ENCODE data around the gene KAT7.
A peak's percentile ranks its signal among the peaks of the same experiment; 100 is the strongest.

The KAT7 gene

DNA sequence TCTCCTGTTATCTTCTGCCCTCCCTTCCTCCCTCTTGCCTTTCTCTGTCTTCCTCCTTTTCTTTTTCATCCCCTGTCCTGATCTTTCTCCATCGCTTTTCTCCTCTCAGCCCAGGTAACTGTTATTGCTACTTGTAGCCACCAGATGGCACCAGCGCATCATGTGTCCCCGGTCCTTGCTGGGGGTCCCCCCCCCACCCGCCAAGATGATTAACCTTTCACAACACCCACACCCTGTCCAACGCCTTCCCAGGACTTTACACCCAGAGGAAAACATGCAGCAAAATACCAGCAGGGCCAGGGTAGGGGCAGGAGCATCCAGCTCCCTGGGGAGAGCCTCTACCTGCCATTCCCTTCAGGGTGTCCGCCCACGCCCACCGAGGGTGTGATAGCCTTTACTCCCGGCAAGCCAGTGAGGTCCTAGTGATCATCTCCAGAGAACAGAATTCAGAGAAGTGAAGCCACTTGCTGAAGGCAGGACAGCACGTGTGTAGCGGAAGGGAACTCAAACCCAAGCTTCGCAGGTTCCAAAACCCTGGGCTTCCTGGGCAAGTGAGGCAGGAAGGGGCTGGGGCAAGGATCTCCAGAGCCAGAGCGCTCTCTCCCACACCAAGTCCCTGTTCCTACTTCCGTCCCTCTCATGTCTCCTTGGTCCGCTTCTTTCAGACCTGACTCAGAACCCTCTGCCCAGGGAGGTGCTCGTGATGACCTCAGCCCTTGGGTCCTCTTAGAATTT, 72.8 kb downstream of the KAT7 start:
- H3K4me1 ChIP-seq (ENCODE audit: low read depth, poor library complexity, severe bottlenecking): peaks cover 2% of the 10 kb centered on the region
- H3K79me2 ChIP-seq (ENCODE audit: insufficient read depth, low read depth): no peaks in the 10 kb centered on the region
- no peak overlapping the region for H2AFZ ChIP-seq (ENCODE audit: low read depth)
- TF ChIP-seq CTCF (conservative IDR thresholded peaks at IDR 0.05; ENCODE audit: low read depth, low read length): peak; percentile 99
- no peaks in the 10 kb centered on the region for H4K20me1 ChIP-seq (ENCODE audit: insufficient read depth)
- no peaks in the 10 kb centered on the region for H3K36me3 ChIP-seq (ENCODE audit: insufficient read depth)
- H3K27me3 ChIP-seq (ENCODE audit: insufficient read depth, low read depth): peaks cover 69% of the 10 kb centered on the region
- H3K27ac ChIP-seq: no peak overlapping the region
- H3K9ac ChIP-seq: no peak overlapping the region
- H3K4me3 ChIP-seq (IDR thresholded peaks at IDR 0.05; ENCODE audit: insufficient read depth, low read depth, low read length): no peak overlapping the region
- H3K4me2 ChIP-seq: no peak overlapping the region

- H3K4me2 ChIP-seq: no peak overlapping the region
Observed at GRCh38 chr17:49862781-49863331, 74.4 kb downstream of the KAT7 start.

DNA sequence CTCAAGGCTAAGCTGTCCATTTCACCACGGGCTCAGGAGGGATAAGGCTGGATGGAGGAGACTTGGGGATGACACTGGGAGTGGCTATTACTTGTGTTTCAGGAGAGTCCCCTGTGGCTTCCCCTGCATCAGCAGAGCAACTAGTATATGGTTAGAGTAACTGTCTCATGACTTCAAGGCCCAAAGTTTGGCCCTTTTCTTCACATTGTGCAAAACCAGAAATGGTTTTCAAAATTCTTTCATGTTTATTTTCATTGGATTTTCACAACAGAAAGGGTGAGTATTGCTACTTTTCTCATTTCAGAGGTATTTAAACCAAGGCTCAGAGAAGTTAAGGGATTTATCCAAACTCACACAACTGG, 77.5 kb downstream of the KAT7 start:
- TF ChIP-seq CTCF (conservative IDR thresholded peaks at IDR 0.05; ENCODE audit: low read depth, low read length): no peak
- Histone ChIP-seq H3K9ac (no peak overlapping the region), H3K4me2 (no peak overlapping the region)

More at GRCh38 chr17:49862781-49863331, 74.4 kb downstream of the KAT7 start:
- Histone ChIP-seq H3K9ac (no peak overlapping the region), H3K27me3 (ENCODE audit: insufficient read depth, low read depth) (peaks cover 79% of the 10 kb centered on the region), H4K20me1 (ENCODE audit: insufficient read depth) (no peaks in the 10 kb centered on the region), H3K4me3 (IDR thresholded peaks at IDR 0.05; ENCODE audit: insufficient read depth, low read depth, low read length) (no peak overlapping the region), H2AFZ (ENCODE audit: low read depth) (no peak overlapping the region), H3K4me1 (ENCODE audit: low read depth, poor library complexity, severe bottlenecking) (peaks cover 2% of the 10 kb centered on the region), H3K36me3 (ENCODE audit: insufficient read depth) (no peaks in the 10 kb centered on the region), H3K79me2 (ENCODE audit: insufficient read depth, low read depth) (no peaks in the 10 kb centered on the region), H3K27ac (no peak overlapping the region)
- no peak for TF ChIP-seq CTCF (conservative IDR thresholded peaks at IDR 0.05; ENCODE audit: low read depth, low read length)

GRCh38 chr17:49866882-49867413, 78.5 kb downstream of the KAT7 start:
- no peaks in the 10 kb centered on the region for H3K79me2 ChIP-seq (ENCODE audit: insufficient read depth, low read depth)
- H3K9ac ChIP-seq: no peak overlapping the region
- H3K4me2 ChIP-seq: no peak overlapping the region
- no peak overlapping the region for H3K4me3 ChIP-seq (IDR thresholded peaks at IDR 0.05; ENCODE audit: insufficient read depth, low read depth, low read length)
- H4K20me1 ChIP-seq (ENCODE audit: insufficient read depth): no peaks in the 10 kb centered on the region
- H3K27me3 ChIP-seq (ENCODE audit: insufficient read depth, low read depth): peaks cover 95% of the 10 kb centered on the region
- no peak for TF ChIP-seq CTCF (conservative IDR thresholded peaks at IDR 0.05; ENCODE audit: low read depth, low read length)
- no peaks in the 10 kb centered on the region for H3K4me1 ChIP-seq (ENCODE audit: low read depth, poor library complexity, severe bottlenecking)
- H3K27ac ChIP-seq: no peak overlapping the region
- no peak overlapping the region for H2AFZ ChIP-seq (ENCODE audit: low read depth)
- H3K36me3 ChIP-seq (ENCODE audit: insufficient read depth): no peaks in the 10 kb centered on the region

More for the DNA sequence above, 77.5 kb downstream of the KAT7 start:
- no peak overlapping the region for H2AFZ ChIP-seq (ENCODE audit: low read depth)
- H3K27me3 ChIP-seq (ENCODE audit: insufficient read depth, low read depth): peaks cover 93% of the 10 kb centered on the region
- H3K36me3 ChIP-seq (ENCODE audit: insufficient read depth): no peaks in the 10 kb centered on the region
- H4K20me1 ChIP-seq (ENCODE audit: insufficient read depth): no peaks in the 10 kb centered on the region
- no peak overlapping the region for H3K27ac ChIP-seq
- H3K4me3 ChIP-seq (IDR thresholded peaks at IDR 0.05; ENCODE audit: insufficient read depth, low read depth, low read length): no peak overlapping the region
- H3K79me2 ChIP-seq (ENCODE audit: insufficient read depth, low read depth): no peaks in the 10 kb centered on the region
- peaks cover 2% of the 10 kb centered on the region for H3K4me1 ChIP-seq (ENCODE audit: low read depth, poor library complexity, severe bottlenecking)
